ENCODE data around the gene PRKG1.

- TF ChIP-seq FOXA1 (IDR thresholded peaks at IDR 0.05) (no peak), GABPA (IDR thresholded peaks at IDR 0.05 in 1 of 2, conservative IDR thresholded peaks at IDR 0.05 in 1 of 2) (no peak), REST (IDR thresholded peaks at IDR 0.05) (no peak), YY1 (IDR thresholded peaks at IDR 0.05) (no peak), EGR1 (IDR thresholded peaks at IDR 0.05; ENCODE audit: low read depth in 2 of 2) (no peak), TAF1 (conservative IDR thresholded peaks at IDR 0.05) (no peak), JUND (IDR thresholded peaks at IDR 0.05) (no peak), RAD21 (IDR thresholded peaks at IDR 0.05) (no peak), SP1 (IDR thresholded peaks at IDR 0.05) (no peak), RXRA (IDR thresholded peaks at IDR 0.05) (no peak), HNF4G (IDR thresholded peaks at IDR 0.05) (no peak)
- TF ChIP-seq, protein P1, sequence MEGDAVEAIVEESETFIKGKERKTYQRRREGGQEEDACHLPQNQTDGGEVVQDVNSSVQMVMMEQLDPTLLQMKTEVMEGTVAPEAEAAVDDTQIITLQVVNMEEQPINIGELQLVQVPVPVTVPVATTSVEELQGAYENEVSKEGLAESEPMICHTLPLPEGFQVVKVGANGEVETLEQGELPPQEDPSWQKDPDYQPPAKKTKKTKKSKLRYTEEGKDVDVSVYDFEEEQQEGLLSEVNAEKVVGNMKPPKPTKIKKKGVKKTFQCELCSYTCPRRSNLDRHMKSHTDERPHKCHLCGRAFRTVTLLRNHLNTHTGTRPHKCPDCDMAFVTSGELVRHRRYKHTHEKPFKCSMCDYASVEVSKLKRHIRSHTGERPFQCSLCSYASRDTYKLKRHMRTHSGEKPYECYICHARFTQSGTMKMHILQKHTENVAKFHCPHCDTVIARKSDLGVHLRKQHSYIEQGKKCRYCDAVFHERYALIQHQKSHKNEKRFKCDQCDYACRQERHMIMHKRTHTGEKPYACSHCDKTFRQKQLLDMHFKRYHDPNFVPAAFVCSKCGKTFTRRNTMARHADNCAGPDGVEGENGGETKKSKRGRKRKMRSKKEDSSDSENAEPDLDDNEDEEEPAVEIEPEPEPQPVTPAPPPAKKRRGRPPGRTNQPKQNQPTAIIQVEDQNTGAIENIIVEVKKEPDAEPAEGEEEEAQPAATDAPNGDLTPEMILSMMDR (IDR thresholded peaks at IDR 0.05; ENCODE audit: low read depth, low read length, missing input control) = no peak
- TF ChIP-seq, protein P2, sequence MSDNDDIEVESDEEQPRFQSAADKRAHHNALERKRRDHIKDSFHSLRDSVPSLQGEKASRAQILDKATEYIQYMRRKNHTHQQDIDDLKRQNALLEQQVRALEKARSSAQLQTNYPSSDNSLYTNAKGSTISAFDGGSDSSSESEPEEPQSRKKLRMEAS (IDR thresholded peaks at IDR 0.05) = no peak
- TF ChIP-seq, protein P3, sequence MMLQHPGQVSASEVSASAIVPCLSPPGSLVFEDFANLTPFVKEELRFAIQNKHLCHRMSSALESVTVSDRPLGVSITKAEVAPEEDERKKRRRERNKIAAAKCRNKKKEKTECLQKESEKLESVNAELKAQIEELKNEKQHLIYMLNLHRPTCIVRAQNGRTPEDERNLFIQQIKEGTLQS (IDR thresholded peaks at IDR 0.05) = no peak
Measured at GRCh38 chr10:51079766-51080165, 5.5 kb downstream of the PRKG1 start.
